SK-N-SH treated with all-trans-retinoic acid at 6 μM for 48 hours (cell line): ENCODE results near the gene TECTB.

Experiments used
- ATAC-seq: fragments of 200-7000 bp; cut with Tn5 transposase; 3 replicates; pipeline ENCODE4 v1.9.1; 2020; ENCODE audit warnings: mild to moderate bottlenecking, moderate library complexity
- ARNTL ChIP-seq: fragments of 450-650 bp; formaldehyde crosslinking; IDR thresholded peaks from 2 replicates; pipeline ENCODE4 v1.5.0; 2020; ENCODE audit warnings: low read depth, mild to moderate bottlenecking, moderate library complexity, borderline replicate concordance
- BACH2 ChIP-seq: fragments of 250-450 bp; sonication (Bioruptor Pico); IDR thresholded peaks from 2 replicates; pipeline ENCODE4 v1.9.0; 2021; ENCODE audit warnings: mild to moderate bottlenecking, borderline replicate concordance
- CREB5 ChIP-seq: fragments of 250-450 bp; sonication (Bioruptor Pico); IDR thresholded peaks from 2 replicates; pipeline ENCODE4 v1.5.1; 2020; ENCODE audit warnings: low read depth, mild to moderate bottlenecking, moderate library complexity
- CSDC2 ChIP-seq: fragments of 250-450 bp; sonication (Bioruptor Pico); IDR thresholded peaks from 2 replicates; pipeline ENCODE4 v1.5.0; 2020; ENCODE audit warnings: mild to moderate bottlenecking, moderate library complexity
- CSRNP3 ChIP-seq: fragments of 250-450 bp; sonication (Bioruptor Pico); IDR thresholded peaks from 2 replicates; pipeline ENCODE4 v1.5.1; 2021; ENCODE audit warnings: mild to moderate bottlenecking, moderate library complexity
- ESRRG ChIP-seq: fragments of 250-450 bp; sonication (Bioruptor Pico); IDR thresholded peaks from 2 replicates; pipeline ENCODE4 v1.6.1; 2021; ENCODE audit warnings: mild to moderate bottlenecking
- GLIS3 ChIP-seq: fragments of 250-450 bp; sonication (Bioruptor Pico); IDR thresholded peaks from 2 replicates; pipeline ENCODE4 v1.5.0; 2020; ENCODE audit warnings: mild to moderate bottlenecking, moderate library complexity
- OSR1 ChIP-seq: fragments of 250-450 bp; sonication (Bioruptor Pico); IDR thresholded peaks from 2 replicates; pipeline ENCODE4 v1.8.0; 2022; ENCODE audit warnings: moderate library complexity, mild to moderate bottlenecking, inconsistent platforms
- PATZ1 ChIP-seq: fragments of 250-450 bp; sonication (Bioruptor Pico); IDR thresholded peaks from 2 replicates; pipeline ENCODE4 v1.8.0; 2020; ENCODE audit warnings: mild to moderate bottlenecking, moderate library complexity, borderline replicate concordance
- PPARA ChIP-seq: fragments of 250-450 bp; sonication (Bioruptor Pico); IDR thresholded peaks from 2 replicates; pipeline ENCODE4 v1.5.0; 2020; ENCODE audit warnings: mild to moderate bottlenecking, borderline replicate concordance
- RARB ChIP-seq: fragments of 250-450 bp; sonication (Bioruptor Pico); IDR thresholded peaks from 2 replicates; pipeline ENCODE4 v1.8.0; 2021; ENCODE audit warnings: mild to moderate bottlenecking, moderate library complexity
- SNAI2 ChIP-seq: fragments of 250-450 bp; sonication (Bioruptor Pico); IDR thresholded peaks from 2 replicates; pipeline ENCODE4 v1.5.0; 2020; ENCODE audit warnings: mild to moderate bottlenecking, moderate library complexity
- TCF4 ChIP-seq: fragments of 250-450 bp; sonication (Bioruptor Pico); IDR thresholded peaks from 2 replicates; pipeline ENCODE4 v1.8.0; 2021; ENCODE audit warnings: mild to moderate bottlenecking, moderate library complexity, borderline replicate concordance
- TOX ChIP-seq: fragments of 250-450 bp; sonication (Bioruptor Pico); IDR thresholded peaks from 2 replicates; pipeline ENCODE4 v1.8.0; 2021; ENCODE audit warnings: mild to moderate bottlenecking, moderate library complexity, borderline replicate concordance
- TSHZ2 ChIP-seq: fragments of 250-450 bp; sonication (Bioruptor Pico); IDR thresholded peaks from 2 replicates; pipeline ENCODE4 v1.5.0; 2020; ENCODE audit warnings: mild to moderate bottlenecking, moderate library complexity
- ZC3H10 ChIP-seq: fragments of 250-450 bp; sonication (Bioruptor Pico); IDR thresholded peaks from 2 replicates; pipeline ENCODE4 v1.5.1; 2021; ENCODE audit warnings: mild to moderate bottlenecking, moderate library complexity
- ZFP30 ChIP-seq: fragments of 450-650 bp; formaldehyde crosslinking; IDR thresholded peaks from 2 replicates; pipeline ENCODE4 v1.5.0; 2022; ENCODE audit warnings: mild to moderate bottlenecking, moderate library complexity
- ZNF565 ChIP-seq: fragments of 450-650 bp; formaldehyde crosslinking; conservative IDR thresholded peaks from 2 replicates; pipeline ENCODE4 v1.5.0; 2020; ENCODE audit warnings: low read depth, mild to moderate bottlenecking, moderate library complexity
- ZNF70 ChIP-seq: fragments of 450-650 bp; formaldehyde crosslinking; IDR thresholded peaks from 2 replicates; pipeline ENCODE4 v1.5.0; 2020; ENCODE audit warnings: mild to moderate bottlenecking, moderate library complexity
- ZNF8 ChIP-seq: fragments of 450-650 bp; formaldehyde crosslinking; IDR thresholded peaks from 2 replicates; pipeline ENCODE4 v1.5.0; 2020; ENCODE audit warnings: mild to moderate bottlenecking, moderate library complexity

Gene TECTB

GRCh38 chr10:112330162-112330561, 47.0 kb downstream of the TECTB start:
- TF ChIP-seq TOX (CRISPR knock-in tag) = no peak
- no peak for TF ChIP-seq BACH2 (CRISPR knock-in tag)
- TF ChIP-seq TCF4 (CRISPR knock-in tag) = no peak
- TF ChIP-seq ZFP30 (CRISPR knock-in tag) = no peak
- TF ChIP-seq OSR1 = no peak
- TF ChIP-seq SNAI2 (CRISPR knock-in tag) = no peak
- TF ChIP-seq ESRRG (CRISPR knock-in tag) = no peak
- no peak for TF ChIP-seq ZNF70 (CRISPR knock-in tag)
- TF ChIP-seq ZNF8 (CRISPR knock-in tag) = no peak
- no peak for ATAC-seq

- ATAC-seq = no peak
- no peak for TF ChIP-seq PPARA (CRISPR knock-in tag)
- TF ChIP-seq CREB5 = no peak
- TF ChIP-seq GLIS3 (CRISPR knock-in tag) = no peak
- no peak for TF ChIP-seq ZNF565
- TF ChIP-seq ESRRG (CRISPR knock-in tag) = no peak
- TF ChIP-seq CSRNP3 (CRISPR knock-in tag) = no peak
- no peak for TF ChIP-seq TCF4 (CRISPR knock-in tag)
- TF ChIP-seq RARB (CRISPR knock-in tag) = no peak
- no peak for TF ChIP-seq CSDC2 (CRISPR knock-in tag)
- TF ChIP-seq ZNF8 (CRISPR knock-in tag) = no peak
- TF ChIP-seq TSHZ2 = no peak
Observed at GRCh38 chr10:112330607-112331160, 47.5 kb downstream of the TECTB start.

- TF ChIP-seq SNAI2 (CRISPR knock-in tag) (no peak), PPARA (CRISPR knock-in tag) (no peak), ZNF565 (no peak), ZC3H10 (CRISPR knock-in tag) (no peak), ARNTL (CRISPR knock-in tag) (no peak), TCF4 (CRISPR knock-in tag) (no peak), PATZ1 (CRISPR knock-in tag) (no peak)
- TF ChIP-seq, all 23 proteins: peak for 0
Observed at GRCh38 chr10:112332022-112332421, 48.8 kb downstream of the TECTB start.

GRCh38 chr10:112332509-112333228, 49.5 kb downstream of the TECTB start:
- TF ChIP-seq ZNF8 (CRISPR knock-in tag) = no peak
- TF ChIP-seq CSRNP3 (CRISPR knock-in tag) = no peak
- no peak for TF ChIP-seq ARNTL (CRISPR knock-in tag)
- no peak for TF ChIP-seq ZFP30 (CRISPR knock-in tag)
- no peak for TF ChIP-seq TSHZ2
- no peak for TF ChIP-seq PPARA (CRISPR knock-in tag)
- no peak for TF ChIP-seq PATZ1 (CRISPR knock-in tag)
- ATAC-seq = no peak

More at GRCh38 chr10:112332022-112332421, 48.8 kb downstream of the TECTB start:
- ATAC-seq = no peak
